Measurements from ENCODE around the gene OR6B1. TPM values are rescaled to one million over a fixed set of nuclear protein-coding genes. Genes with fewer than 3 reads are reported as not detected.

The OR6B1 gene
- total and polyA plus RNA-seq, 9 of the 15 experiments (the other 6 are each of a cell fraction or from before 2014, with no cell fraction given) = not detected

- no peak for ATAC-seq
- BruUV-seq (replicated peaks) = no TSS peak
- TF ChIP-seq MAFF (IDR thresholded peaks at IDR 0.05; ENCODE audit: low read length) = no peak
- TF ChIP-seq RBM22 (IDR thresholded peaks at IDR 0.05; ENCODE audit: low read depth, low read length, poor library complexity, severe bottlenecking) = no peak
- TF ChIP-seq DMBX1 (CRISPR knock-in tag; IDR thresholded peaks at IDR 0.05; ENCODE audit: borderline replicate concordance) = no peak
- no peak for TF ChIP-seq MAX (CRISPR knock-in tag; IDR thresholded peaks at IDR 0.05)
- no peak for TF ChIP-seq ZNF518B (CRISPR knock-in tag; IDR thresholded peaks at IDR 0.05)
- no peak for TF ChIP-seq DEAF1 (CRISPR knock-in tag; IDR thresholded peaks at IDR 0.05)
- TF ChIP-seq FOXA3 (CRISPR knock-in tag; conservative IDR thresholded peaks at IDR 0.05 in 1 of 2, IDR thresholded peaks at IDR 0.05 in 1 of 2) = no peak
- TF ChIP-seq CCNT2 (IDR thresholded peaks at IDR 0.05; ENCODE audit: borderline replicate concordance, extremely low read depth, insufficient read length, low read depth, low read length) = no peak
- no peak for TF ChIP-seq THRA (IDR thresholded peaks at IDR 0.05)
- no peak for TF ChIP-seq HDAC2 (IDR thresholded peaks at IDR 0.05)
- no peak for TF ChIP-seq PHTF2 (CRISPR knock-in tag; IDR thresholded peaks at IDR 0.05)
- no peak for TF ChIP-seq FOXO4 (CRISPR knock-in tag; IDR thresholded peaks at IDR 0.05)
Measured at GRCh38 chr7:143987513-143987912, 12.6 kb upstream of the OR6B1 start.

More at GRCh38 chr7:143987513-143987912, 12.6 kb upstream of the OR6B1 start:
- no peak overlapping the region for H3K9ac ChIP-seq (ENCODE audit: insufficient read depth in 1 of 2, low read depth in 2 of 2, low read length in 2 of 2)
- H3K9me1 ChIP-seq (ENCODE audit: control insufficient read depth, insufficient read depth, low read length) = no peaks in the 10 kb centered on the region
- in situ Hi-C loops (cut with MboI) (no loop called here), intact Hi-C loops (cut with micrococcal nuclease) (loop anchor here (5.0 kb wide), 1 partner anchor 35 kb away; no protein-coding TSS in a partner anchor)
- CTCF ChIA-PET (ENCODE audit: low intra/inter-chr PET ratio) = no interaction called here
- no peaks in the 10 kb centered on the region for H4K20me1 ChIP-seq (replicated peaks; ENCODE audit: control insufficient read depth, insufficient read depth, low read length)
- POLR2A ChIA-PET = no interaction called here
- H3K4me1 ChIP-seq (replicated peaks in 1 of 2; ENCODE audit: control insufficient read depth in 2 of 2, insufficient read depth in 2 of 2, low read length in 2 of 2) = no peaks in the 10 kb centered on the region; a peak in 1 of 5 replicates
- H3K79me2 ChIP-seq (ENCODE audit: control insufficient read depth, insufficient read depth, low read length) = no peaks in the 10 kb centered on the region
- no peaks in the 10 kb centered on the region for H3K27me3 ChIP-seq (ENCODE audit: control insufficient read depth in 2 of 2, insufficient read depth in 2 of 2, low read length in 2 of 2)
- no peak overlapping the region for H3K27ac ChIP-seq (ENCODE audit: extremely low read depth, low read depth, low read length)
- DNase-seq (ENCODE audit: extremely low read depth in 1 of 4, low spot score in 3 of 4) = no peak
- H3K36me3 ChIP-seq (ENCODE audit: control insufficient read depth, insufficient read depth, low read length) = no peaks in the 10 kb centered on the region
- no peak overlapping the region for H3K4me2 ChIP-seq (ENCODE audit: insufficient read depth, low read length)
- H3K9me3 ChIP-seq (replicated peaks; ENCODE audit: control insufficient read depth, insufficient read depth, low read depth, low read length) = 0 out of 2 replicates have a peak, but pooled peaks cover 4% of the 10 kb centered on the region
- H3K4me3 ChIP-seq = no peak overlapping the region
- H2AFZ ChIP-seq (ENCODE audit: low read depth, low read length) = no peak overlapping the region
- no peak for FAIRE-seq
